ENCODE results near the gene FBXO9. TPM values are rescaled to one million over a fixed set of nuclear protein-coding genes. Genes with fewer than 3 reads are reported as not detected.
A peak's percentile ranks its signal among the peaks of the same experiment; 100 is the strongest.

Gene FBXO9
- total and polyA plus RNA-seq, 10 of the 15 experiments (the other 5 are each of a cell fraction or from before 2014, with no cell fraction given) = 9.9 to 68.9 (median 31.3) TPM

DNA sequence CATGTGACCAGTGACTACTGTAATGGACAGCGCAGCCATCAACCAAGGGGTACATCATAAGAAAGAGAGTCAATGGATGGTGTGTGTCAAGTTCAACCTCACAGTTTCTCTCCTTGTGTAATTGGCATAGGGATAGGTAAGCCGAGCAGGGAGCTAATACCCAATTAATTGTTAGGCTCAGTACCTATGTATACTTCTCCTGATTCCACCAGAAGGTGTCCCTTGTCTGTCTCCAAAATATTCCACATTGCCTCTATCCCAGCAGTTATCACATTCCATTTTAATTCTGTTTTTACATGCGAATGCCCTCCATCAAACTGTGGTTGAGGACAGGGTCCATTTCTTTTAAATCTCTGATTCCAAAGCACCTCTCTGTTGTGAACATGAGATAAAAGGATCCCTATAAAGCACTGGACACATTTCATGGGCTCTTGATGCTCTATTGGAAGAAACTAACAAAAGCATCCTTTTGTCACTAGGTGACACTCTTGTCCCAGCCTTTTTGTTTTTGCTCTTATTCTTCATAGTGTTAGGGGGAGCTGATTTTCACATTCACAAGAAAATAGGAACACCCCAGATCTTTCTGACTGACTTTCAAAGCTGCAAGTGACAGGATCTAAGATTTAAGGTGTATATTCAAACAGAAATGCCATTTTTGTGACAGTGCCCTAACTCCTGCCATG lies 38.9 kb downstream of the FBXO9 start:
- FAIRE-seq = no peak
- intact Hi-C loops (cut with micrococcal nuclease; ENCODE audit: unreplicated experiment) (no loop called here), in situ Hi-C loops (cut with MboI) (no loop called here)
- no peak overlapping the region for H2AFZ ChIP-seq (ENCODE audit: control insufficient read depth, low read depth, low read length)
- no peaks in the 10 kb centered on the region for H3K27me3 ChIP-seq (replicated peaks in 1 of 2; ENCODE audit: control insufficient read depth in 2 of 2, insufficient read depth in 2 of 2, low read length in 1 of 2)
- H3K79me2 ChIP-seq (ENCODE audit: control insufficient read depth, insufficient read depth, low read length) = no peaks in the 10 kb centered on the region
- H3K4me1 ChIP-seq (ENCODE audit: control insufficient read depth, insufficient read depth, low read length) = 0 out of 2 replicates have a peak, but pooled peaks cover under 1% of the 10 kb centered on the region
- ChIA-PET SMC1A (ENCODE audit: uncharacterized antibody, unreplicated experiment) (no interaction called here), CTCF (interaction anchor here (0.8 to 1.0 kb wide), 3 partner anchors 68 to 381 kb away, joined by 3 to 7 read pairs (median 3); no protein-coding TSS in a partner anchor), POLR2A (no interaction called here), RAD21 (ENCODE audit: unreplicated experiment) (no interaction called here)
- no peaks in the 10 kb centered on the region for H4K20me1 ChIP-seq (ENCODE audit: control insufficient read depth, insufficient read depth)
- ATAC-seq = peak; percentile 48; the same call in 1 of the 3 replicates
- no peak overlapping the region for H3K4me2 ChIP-seq (ENCODE audit: control insufficient read depth, insufficient read depth)
- no TSS peak for BruUV-seq (replicated peaks)
- no peaks in the 10 kb centered on the region for H3K9me3 ChIP-seq (replicated peaks; ENCODE audit: control insufficient read depth, insufficient read depth, low read length)
- TF ChIP-seq SMAD1 (IDR thresholded peaks at IDR 0.05; ENCODE audit: low read depth, partially characterized antibody) (no peak), SMC3 (IDR thresholded peaks at IDR 0.05; ENCODE audit: borderline replicate concordance, low read length) (0 out of 2 replicates have a peak, but pooled peaks have one; percentile 11), RAD21 (IDR thresholded peaks at IDR 0.05; ENCODE audit: insufficient read depth, low read depth, low read length) (peak; percentile 43; the same call in 1 of the 2 replicates)
- TF ChIP-seq, protein P1, sequence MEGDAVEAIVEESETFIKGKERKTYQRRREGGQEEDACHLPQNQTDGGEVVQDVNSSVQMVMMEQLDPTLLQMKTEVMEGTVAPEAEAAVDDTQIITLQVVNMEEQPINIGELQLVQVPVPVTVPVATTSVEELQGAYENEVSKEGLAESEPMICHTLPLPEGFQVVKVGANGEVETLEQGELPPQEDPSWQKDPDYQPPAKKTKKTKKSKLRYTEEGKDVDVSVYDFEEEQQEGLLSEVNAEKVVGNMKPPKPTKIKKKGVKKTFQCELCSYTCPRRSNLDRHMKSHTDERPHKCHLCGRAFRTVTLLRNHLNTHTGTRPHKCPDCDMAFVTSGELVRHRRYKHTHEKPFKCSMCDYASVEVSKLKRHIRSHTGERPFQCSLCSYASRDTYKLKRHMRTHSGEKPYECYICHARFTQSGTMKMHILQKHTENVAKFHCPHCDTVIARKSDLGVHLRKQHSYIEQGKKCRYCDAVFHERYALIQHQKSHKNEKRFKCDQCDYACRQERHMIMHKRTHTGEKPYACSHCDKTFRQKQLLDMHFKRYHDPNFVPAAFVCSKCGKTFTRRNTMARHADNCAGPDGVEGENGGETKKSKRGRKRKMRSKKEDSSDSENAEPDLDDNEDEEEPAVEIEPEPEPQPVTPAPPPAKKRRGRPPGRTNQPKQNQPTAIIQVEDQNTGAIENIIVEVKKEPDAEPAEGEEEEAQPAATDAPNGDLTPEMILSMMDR (IDR thresholded peaks at IDR 0.05 in 2 of 3, conservative IDR thresholded peaks at IDR 0.05 in 1 of 3; ENCODE audit: control insufficient read depth in 2 of 3, extremely low read depth in 1 of 3, insufficient read depth in 1 of 3, low read depth in 3 of 3, low read length in 3 of 3) = peak in 1 of 3 experiments; percentile 14; a peak in 1 of 6 replicates
- H3K9ac ChIP-seq (ENCODE audit: control insufficient read depth, insufficient read depth, low read length) = no peak overlapping the region
- WGBS (ENCODE audit: insufficient coverage, insufficient replicate concordance, low lambda C conversion rate, missing lambda C conversion rate) = 97% methylated on average over 3 of the region's 3 CpGs
- peaks cover 0 to 7% of the 10 kb centered on the region in 2 experiments; a peak in 3 of 4 replicates for H3K36me3 ChIP-seq (ENCODE audit: control insufficient read depth in 2 of 2, insufficient read depth in 2 of 2, low read length in 1 of 2)
- DNase-seq (ENCODE audit: low read depth, low spot score) = no peak
- no peak overlapping the region for H3K27ac ChIP-seq (ENCODE audit: control insufficient read depth, insufficient read depth)
- no peak overlapping the region for H3K4me3 ChIP-seq
